Gastroesophageal sphincter (tissue), 3 donors: Measurements from ENCODE around the gene PAK1IP1.

ENCODE experiments used
- EP300 ChIP-seq: sonication (generic); formaldehyde crosslinking; IDR thresholded peaks from one replicate; pipeline ENCODE4 v1.6.1; 2017; ENCODE audit warnings: antibody characterized with exemption, mild to moderate bottlenecking
- POLR2A ChIP-seq, 2 donors: fragments of 450-650 bp; IDR thresholded peaks; one replicate each; pipeline ENCODE4 v1.6.1; 2017; ENCODE audit warnings: antibody characterized with exemption in 2 of 2, mild to moderate bottlenecking in 2 of 2, moderate library complexity in 1 of 2
- POLR2AphosphoS5 ChIP-seq: sonication (generic); formaldehyde crosslinking; IDR thresholded peaks from one replicate; pipeline ENCODE4 v1.6.1; 2017; ENCODE audit warnings: antibody characterized with exemption
- TF ChIP-seq, protein P1 (sequence below), 4 experiments: fragments of 200-600 bp in 2 of 4; fragments of 450-650 bp in 2 of 4; sonication (generic) in 1 of 4; IDR thresholded peaks; one replicate each; pipeline ENCODE4 v1.5.1; 2017 to 2019; ENCODE audit warnings: antibody characterized with exemption in 4 of 4, mild to moderate bottlenecking in 2 of 4, moderate library complexity in 2 of 4

DNA sequence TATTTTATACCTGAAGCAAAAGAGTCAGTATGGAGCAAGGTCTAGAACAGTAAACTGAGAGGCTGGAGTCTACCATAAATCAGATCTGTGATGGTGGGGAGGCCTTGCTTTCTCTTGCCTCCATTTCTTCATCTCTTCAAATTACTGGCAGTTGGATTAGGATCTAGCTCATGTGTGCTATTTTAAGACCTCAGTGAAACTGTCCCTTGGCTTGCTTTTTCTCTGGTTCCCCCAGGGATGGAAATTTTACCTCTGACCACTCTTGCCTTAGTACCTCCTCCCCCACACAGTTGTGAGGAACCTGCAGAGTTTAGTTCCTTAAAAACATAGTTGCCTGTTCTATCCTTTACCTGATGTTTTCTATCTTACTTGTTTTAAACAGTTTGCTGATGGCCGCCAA lies 61.3 kb downstream of the PAK1IP1 start:
- TF ChIP-seq, protein P1, sequence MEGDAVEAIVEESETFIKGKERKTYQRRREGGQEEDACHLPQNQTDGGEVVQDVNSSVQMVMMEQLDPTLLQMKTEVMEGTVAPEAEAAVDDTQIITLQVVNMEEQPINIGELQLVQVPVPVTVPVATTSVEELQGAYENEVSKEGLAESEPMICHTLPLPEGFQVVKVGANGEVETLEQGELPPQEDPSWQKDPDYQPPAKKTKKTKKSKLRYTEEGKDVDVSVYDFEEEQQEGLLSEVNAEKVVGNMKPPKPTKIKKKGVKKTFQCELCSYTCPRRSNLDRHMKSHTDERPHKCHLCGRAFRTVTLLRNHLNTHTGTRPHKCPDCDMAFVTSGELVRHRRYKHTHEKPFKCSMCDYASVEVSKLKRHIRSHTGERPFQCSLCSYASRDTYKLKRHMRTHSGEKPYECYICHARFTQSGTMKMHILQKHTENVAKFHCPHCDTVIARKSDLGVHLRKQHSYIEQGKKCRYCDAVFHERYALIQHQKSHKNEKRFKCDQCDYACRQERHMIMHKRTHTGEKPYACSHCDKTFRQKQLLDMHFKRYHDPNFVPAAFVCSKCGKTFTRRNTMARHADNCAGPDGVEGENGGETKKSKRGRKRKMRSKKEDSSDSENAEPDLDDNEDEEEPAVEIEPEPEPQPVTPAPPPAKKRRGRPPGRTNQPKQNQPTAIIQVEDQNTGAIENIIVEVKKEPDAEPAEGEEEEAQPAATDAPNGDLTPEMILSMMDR (IDR thresholded peaks at IDR 0.05): no peak
- TF ChIP-seq POLR2AphosphoS5 (no peak), POLR2A (IDR thresholded peaks at IDR 0.05) (no peak), EP300 (no peak)
